Fibroblast of skin of right quadriceps (primary cell): ENCODE results near the gene AKAP8L.

ENCODE experiments used
- DNase-seq: peaks from one replicate; pipeline ENCODE4 v3.0.0-alpha.2; 2013

AKAP8L gene

GRCh38 chr19:15448778-15449619 lies 30.2 kb upstream of the AKAP8L start:
- no peak for DNase-seq

- DNase-seq: no peak
Observed at GRCh38 chr19:15448044-15448777, 29.4 kb upstream of the AKAP8L start.

- no peak for DNase-seq
Observed at GRCh38 chr19:15447057-15447456, 28.3 kb upstream of the AKAP8L start.

- no peak for DNase-seq
Observed at GRCh38 chr19:15445807-15446376, 27.1 kb upstream of the AKAP8L start.

- DNase-seq: no peak
Observed at GRCh38 chr19:15445227-15445605, 26.4 kb upstream of the AKAP8L start.

GRCh38 chr19:15444505-15445226 lies 25.9 kb upstream of the AKAP8L start:
- no peak for DNase-seq

GRCh38 chr19:15443838-15444237 lies 25.1 kb upstream of the AKAP8L start:
- DNase-seq: no peak

GRCh38 chr19:15443325-15443724 lies 24.5 kb upstream of the AKAP8L start:
- no peak for DNase-seq

GRCh38 chr19:15442142-15442920 lies 23.5 kb upstream of the AKAP8L start:
- DNase-seq: no peak

- DNase-seq: no peak
Observed at GRCh38 chr19:15441317-15441716, 22.5 kb upstream of the AKAP8L start.

- DNase-seq: no peak
Observed at GRCh38 chr19:15439821-15440641, 21.2 kb upstream of the AKAP8L start.

- no peak for DNase-seq
Observed at GRCh38 chr19:15439078-15439799, 20.5 kb upstream of the AKAP8L start.

- DNase-seq: no peak
Observed at GRCh38 chr19:15438577-15438976, 19.8 kb upstream of the AKAP8L start.

- no peak for DNase-seq
Observed at GRCh38 chr19:15438124-15438496, 19.3 kb upstream of the AKAP8L start.

GRCh38 chr19:15437355-15438123 lies 18.8 kb upstream of the AKAP8L start:
- peak; percentile 43 for DNase-seq

GRCh38 chr19:15436826-15437110 lies 18.0 kb upstream of the AKAP8L start:
- DNase-seq: no peak

GRCh38 chr19:15436012-15436825 lies 17.4 kb upstream of the AKAP8L start:
- no peak for DNase-seq

- no peak for DNase-seq
Observed at GRCh38 chr19:15433519-15434069, 14.8 kb upstream of the AKAP8L start.
